SU-DHL-6 (cell line): ENCODE results near the gene ANKS6.

Experiments used
- EZH2phosphoT487 ChIP-seq: fragments of 200-600 bp; sonication (generic), shearing (Covaris generic); conservative IDR thresholded peaks from 2 replicates; pipeline ENCODE4 v1.6.1; 2018; ENCODE audit warnings: mild to moderate bottlenecking, antibody characterized with exemption, low read length, moderate library complexity, mixed read lengths
- TF ChIP-seq, protein P1 (sequence below): fragments of 200-600 bp; sonication (generic); IDR thresholded peaks from one replicate; pipeline ENCODE4 v1.5.1; 2017; ENCODE audit warnings: antibody characterized with exemption, mild to moderate bottlenecking, low read length, moderate library complexity; ENCODE audit not compliant: insufficient read depth, poor library complexity, severe bottlenecking

- TF ChIP-seq, protein P1, sequence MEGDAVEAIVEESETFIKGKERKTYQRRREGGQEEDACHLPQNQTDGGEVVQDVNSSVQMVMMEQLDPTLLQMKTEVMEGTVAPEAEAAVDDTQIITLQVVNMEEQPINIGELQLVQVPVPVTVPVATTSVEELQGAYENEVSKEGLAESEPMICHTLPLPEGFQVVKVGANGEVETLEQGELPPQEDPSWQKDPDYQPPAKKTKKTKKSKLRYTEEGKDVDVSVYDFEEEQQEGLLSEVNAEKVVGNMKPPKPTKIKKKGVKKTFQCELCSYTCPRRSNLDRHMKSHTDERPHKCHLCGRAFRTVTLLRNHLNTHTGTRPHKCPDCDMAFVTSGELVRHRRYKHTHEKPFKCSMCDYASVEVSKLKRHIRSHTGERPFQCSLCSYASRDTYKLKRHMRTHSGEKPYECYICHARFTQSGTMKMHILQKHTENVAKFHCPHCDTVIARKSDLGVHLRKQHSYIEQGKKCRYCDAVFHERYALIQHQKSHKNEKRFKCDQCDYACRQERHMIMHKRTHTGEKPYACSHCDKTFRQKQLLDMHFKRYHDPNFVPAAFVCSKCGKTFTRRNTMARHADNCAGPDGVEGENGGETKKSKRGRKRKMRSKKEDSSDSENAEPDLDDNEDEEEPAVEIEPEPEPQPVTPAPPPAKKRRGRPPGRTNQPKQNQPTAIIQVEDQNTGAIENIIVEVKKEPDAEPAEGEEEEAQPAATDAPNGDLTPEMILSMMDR = no peak
- TF ChIP-seq EZH2phosphoT487 = no peak
Observed at GRCh38 chr9:98810102-98810842, 13.9 kb upstream of the ANKS6 start.
